DLD1 (cell line): Measurements from ENCODE around the gene TRIM17.

Experiments
- in situ Hi-C: cut with HindIII; loops from 2 replicates; pipeline ENCODE4 v1.10.0; 2017; ENCODE audit warnings: low sequenced_read_pairs

Gene TRIM17

DNA sequence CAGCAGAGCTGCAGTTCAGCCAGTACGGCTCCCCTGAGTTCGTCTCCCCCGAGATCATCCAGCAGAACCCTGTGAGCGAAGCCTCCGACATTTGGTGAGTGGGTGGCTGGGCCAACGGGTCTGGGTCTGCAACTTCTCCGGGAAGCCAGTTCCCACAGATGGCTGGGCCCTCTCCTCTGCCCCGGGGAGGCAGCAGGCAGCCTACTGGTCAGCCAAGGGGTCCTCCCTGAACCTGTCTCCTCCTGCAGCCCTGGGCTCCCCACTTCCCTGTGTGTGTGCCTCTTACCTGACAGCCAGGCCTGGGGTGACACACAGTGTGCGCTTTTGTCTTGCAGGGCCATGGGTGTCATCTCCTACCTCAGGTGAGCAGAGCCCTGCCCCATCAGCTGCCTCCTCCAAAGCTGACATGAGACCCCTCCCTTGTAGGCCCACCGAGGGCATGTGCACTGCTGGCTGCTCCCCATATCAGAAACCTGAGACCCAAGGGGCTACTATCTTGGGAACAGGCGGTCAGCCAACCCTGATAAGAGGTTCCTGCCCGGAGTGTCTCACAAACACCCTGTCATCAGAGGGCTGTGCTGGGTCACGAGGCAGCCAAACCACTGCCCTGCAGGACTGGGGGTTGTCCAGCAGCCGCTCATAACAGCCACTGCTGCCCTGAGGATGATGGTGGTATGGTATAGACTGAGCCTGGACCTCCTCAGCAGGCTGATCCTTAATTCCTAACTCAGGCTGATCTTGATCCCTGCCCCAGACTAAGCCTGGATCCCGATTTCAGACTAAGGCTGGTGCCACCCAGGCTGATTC lies 47.7 kb downstream of the TRIM17 start:
- in situ Hi-C loops: no loop called here

DNA sequence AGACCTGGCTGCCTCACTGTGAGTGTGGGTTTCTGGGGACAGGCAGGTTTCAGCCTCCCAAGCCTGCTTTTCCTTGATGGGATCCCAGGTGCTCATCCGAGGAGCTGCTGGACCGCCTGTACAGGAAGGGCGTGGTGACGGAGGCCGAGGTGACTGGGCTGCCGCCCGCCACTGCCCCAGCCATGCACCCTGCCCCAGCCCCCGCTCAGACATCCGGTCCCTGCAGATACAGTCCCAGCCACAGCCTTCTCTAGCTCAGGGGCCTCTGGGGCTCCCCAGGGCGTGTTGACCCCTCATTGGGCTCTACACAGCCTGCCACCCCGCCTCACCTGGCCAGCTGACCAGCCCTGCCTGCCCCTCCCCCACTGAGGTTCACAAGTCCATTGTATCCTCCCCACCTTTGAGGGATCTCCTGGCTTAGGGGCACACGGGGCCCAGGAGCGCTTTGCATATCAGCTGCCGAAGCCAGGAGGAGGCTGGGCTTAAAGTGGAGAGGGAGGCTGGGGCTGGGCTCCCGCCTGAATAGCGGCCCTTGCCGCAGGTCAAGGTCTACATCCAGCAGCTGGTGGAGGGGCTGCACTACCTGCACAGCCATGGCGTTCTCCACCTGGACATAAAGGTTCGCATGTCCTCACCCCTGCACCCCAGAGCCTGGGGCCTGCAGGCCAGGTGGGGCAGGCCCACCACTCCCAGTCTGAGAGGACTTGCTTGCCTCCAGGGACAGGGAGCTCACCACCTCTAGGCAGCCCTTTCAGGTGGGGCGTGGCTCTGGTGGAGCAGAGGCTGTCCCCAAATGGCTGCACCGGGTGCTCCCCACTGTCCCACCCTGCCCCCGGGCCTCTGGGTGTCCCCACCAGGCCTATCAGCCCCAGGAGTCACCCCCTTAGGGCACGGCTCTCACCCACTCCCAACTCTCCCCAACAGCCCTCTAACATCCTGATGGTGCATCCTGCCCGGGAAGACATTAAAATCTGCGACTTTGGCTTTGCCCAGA lies 48.6 kb downstream of the TRIM17 start:
- in situ Hi-C loops: no loop called here

DNA sequence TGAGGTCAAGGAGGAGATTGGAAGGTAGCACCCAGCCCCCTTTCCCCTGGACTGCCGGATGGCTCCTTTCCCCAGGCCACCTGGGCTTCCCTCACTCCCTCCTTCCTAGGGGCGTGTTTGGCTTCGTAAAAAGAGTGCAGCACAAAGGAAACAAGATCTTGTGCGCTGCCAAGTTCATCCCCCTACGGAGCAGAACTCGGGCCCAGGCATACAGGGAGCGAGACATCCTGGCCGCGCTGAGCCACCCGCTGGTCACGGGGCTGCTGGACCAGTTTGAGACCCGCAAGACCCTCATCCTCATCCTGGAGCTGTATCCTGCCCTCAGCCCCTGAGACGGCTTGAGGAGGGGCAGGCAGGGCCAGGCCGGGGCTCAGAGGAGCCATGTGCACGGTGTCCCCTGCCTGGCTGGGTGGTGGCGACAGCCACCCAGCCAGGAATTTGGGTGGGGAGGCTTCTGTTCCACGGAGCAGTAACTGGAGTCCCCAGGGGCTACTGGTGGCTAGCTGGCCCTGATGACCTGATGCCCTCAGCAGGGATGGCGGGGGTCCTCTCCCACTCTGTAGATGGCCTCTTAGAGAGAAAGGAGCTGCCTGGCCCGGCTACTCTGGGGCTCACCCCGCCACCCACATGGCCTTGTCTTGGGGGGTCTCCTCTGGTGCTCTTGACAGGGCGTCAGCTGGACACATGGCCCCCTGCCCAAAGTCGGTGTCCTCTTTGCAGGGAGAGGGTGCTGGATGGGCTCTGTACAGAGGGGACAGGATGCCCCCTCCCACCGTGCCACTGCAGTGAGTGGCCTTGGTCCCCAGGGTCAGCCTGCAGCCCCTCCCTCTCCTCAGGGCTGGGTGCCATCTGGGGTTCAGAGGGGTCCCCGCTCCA lies 49.6 kb downstream of the TRIM17 start:
- in situ Hi-C loops: no loop called here

DNA sequence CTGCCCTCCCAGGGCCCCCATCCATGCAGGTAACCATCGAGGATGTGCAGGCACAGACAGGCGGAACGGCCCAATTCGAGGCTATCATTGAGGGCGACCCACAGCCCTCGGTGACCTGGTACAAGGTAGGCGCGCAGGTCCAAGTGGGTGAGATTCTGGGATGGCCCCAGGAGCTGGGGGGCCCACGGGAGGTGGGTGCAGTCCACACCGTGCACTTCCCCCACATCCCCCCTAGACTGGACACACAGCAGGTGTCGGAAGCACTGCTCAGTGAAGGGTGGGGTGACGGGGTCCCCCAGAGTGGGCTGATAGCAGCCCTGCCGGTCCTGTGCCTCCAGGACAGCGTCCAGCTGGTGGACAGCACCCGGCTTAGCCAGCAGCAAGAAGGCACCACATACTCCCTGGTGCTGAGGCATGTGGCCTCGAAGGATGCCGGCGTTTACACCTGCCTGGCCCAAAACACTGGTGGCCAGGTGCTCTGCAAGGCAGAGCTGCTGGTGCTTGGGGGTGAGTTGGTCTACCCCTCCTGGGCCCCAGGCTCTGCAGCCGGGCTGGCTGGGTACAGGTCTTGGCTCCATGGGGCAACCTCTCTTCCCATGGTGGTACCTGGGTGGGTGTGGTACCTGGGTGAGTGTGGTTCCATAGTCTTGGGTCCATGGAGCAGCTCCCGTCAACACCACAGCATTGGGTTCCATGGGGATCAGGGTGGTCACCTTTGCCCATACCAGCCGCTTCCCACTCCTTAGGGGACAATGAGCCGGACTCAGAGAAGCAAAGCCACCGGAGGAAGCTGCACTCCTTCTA lies 50.4 kb downstream of the TRIM17 start:
- in situ Hi-C loops: no loop called here

DNA sequence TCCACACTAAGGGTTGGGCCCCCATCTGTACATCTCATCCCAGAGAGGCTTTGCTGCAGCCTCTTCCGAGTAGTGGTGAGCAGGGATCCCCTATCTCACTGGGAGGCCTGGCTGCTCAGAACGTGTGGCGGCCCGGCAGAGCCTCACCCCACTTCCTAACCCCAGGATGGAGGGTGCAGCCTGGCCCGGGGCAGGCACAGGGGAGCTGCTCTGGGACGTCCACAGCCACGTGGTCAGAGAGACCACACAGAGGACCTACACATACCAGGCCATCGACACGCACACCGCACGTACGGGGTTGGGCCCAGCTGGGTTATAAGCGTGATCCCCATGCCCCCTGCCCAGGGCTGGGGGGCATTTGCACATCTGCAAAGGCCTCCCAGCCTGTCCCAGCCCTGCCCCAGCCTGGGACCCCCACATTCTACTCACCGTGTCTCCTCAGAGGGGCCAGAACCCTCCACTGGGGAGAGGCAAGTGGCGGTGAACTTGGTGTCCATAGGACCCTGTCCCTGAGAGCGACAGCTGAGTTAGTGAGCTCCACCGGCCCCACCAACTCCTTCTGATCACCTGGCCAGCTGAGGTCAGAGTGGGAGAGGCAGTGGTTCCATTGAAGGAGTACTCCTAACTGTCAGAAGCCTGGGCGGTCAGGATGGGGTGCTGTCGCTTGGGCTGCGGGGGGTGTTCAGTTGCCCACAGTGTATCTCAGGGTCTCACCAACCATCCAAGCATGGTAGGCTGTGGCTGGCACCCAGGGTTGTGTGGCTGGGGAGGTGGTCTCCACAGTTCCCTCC lies 51.2 kb downstream of the TRIM17 start:
- in situ Hi-C loops: no loop called here

DNA sequence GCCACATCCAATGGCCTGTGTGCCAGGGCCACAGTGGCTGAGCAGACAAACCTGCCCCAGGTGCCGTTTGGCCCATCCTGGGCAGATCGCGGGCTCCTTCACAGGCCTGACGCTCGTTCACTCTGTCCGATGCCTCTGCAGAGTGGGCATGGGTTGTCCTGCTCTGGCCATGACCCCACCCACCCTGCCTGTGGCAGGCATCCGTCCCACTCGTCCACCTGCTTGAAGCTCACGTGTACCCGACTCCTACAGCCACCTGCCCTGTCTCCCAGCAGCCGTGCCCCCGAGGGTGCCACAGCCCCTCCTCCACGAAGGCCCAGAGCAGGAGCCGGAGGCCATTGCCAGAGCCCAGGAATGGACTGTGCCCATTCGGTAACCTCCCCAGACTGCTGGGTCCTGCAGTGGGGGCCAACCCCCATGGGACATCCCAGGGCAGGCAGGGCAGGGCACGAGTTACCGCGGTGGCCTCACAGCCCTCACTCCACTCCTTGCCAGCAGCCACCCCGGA lies 51.9 kb downstream of the TRIM17 start:
- in situ Hi-C loops: no loop called here

DNA sequence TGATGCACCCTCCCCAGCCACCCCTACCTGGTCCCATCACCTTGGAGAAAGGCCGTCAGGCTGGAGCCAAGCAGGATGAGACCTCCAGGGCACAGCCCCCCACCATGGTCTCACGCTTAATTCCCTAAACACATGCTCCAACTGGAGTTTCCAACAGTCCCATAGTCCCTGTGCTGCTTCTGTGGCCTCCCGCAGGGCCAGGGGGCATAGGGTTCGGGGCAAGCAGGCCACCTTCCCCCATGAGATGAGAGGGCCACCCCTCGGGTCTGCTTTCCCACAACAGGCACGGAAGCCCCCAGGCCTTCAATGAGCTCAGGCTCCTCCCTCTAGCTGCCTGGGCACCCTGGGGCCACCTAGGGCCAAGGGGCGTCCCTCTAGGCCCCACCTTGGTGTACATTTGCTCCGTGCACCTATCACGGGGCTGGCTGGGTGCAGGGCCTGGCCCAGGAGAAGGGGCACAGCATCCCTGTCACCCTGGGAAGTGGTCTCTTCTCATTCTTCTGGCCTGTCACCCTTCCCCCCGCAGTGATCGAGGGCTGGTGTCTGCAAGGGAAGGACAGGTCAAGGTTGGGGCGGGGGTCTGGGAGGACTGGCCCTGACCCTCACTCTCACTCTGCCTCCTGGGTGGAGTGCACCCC lies 52.5 kb downstream of the TRIM17 start:
- in situ Hi-C loops: no loop called here

DNA sequence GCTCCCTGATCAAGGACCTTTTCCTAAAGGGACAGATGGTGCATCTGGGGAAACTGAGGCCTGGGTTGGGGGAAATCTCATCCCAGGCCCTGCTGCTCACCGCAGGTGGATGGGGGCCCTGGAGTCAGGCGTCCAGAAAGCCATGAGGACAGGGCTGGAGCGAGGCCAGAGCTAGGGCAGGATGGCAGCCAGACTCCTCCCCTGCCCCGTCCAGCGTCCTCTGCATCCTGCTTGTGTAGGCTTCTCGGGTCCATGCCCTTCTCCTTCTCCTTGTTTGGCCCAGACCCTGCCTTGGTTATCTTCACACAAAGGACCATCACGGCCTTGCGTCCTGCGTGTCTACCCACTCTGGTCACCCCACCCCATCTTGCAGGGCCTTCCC lies 53.0 kb downstream of the TRIM17 start:
- in situ Hi-C loops: no loop called here

DNA sequence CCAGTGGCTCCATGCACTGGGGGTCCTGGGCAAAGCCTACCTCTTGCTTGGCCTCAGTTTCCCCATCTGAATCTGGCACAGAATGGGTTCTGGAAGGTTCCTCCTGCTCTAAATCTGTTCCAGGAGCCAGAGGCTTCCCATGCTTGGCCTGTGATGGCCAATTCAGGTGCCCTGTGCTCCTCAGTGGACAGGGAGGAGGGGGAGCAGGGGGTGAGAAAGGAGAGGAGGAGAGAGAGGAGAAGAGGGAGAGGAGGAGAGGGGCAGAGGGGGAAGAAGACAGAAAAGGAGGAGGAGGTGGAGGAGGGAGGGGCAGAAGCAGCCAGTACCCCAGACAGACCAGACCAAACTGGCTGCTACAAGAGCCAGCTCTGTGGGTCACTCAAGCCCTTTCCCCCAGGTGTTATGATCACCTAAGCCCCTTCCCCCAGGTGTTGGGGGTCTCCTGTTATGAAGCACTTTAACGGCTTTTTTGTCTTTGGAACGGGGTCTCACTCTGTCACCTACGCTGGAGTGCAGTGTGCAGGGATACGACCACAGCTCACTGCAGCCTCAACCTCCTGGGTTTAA lies 53.7 kb downstream of the TRIM17 start:
- in situ Hi-C loops: no loop called here

DNA sequence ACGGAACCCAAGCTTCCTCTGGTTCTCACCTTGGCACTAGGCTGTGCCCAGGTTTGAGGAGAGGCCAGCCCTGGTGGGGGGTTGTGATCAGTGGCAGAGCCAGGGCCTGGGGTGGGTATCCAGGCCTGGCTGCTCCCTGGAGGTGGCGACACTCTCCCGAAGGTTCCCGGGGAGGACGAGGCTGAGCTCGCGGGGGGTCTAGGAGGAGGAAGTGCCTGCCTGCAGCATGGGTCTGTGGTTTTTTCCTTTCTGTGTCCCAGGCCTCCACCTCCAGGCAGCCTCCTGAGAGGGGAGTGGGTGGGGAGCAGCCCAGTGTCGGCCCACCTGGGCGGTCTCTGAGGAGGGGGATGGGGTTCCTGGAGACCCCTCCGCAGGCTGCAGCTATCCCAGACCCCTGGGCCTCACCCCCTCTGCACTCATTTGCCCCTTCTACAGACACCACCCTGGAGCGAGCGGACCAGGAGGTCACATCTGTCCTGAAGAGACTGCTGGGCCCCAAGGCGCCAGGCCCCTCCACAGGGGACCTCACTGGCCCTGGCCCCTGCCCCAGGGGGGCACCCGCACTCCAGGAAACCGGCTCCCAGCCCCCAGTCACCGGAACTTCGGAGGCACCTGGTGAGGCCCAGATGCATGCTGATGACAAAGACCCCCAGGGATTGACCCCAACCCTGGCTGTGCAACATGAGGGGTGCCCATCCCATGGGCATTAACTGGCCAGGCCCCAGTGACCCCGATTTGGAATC lies 54.3 kb downstream of the TRIM17 start:
- in situ Hi-C loops: no loop called here

DNA sequence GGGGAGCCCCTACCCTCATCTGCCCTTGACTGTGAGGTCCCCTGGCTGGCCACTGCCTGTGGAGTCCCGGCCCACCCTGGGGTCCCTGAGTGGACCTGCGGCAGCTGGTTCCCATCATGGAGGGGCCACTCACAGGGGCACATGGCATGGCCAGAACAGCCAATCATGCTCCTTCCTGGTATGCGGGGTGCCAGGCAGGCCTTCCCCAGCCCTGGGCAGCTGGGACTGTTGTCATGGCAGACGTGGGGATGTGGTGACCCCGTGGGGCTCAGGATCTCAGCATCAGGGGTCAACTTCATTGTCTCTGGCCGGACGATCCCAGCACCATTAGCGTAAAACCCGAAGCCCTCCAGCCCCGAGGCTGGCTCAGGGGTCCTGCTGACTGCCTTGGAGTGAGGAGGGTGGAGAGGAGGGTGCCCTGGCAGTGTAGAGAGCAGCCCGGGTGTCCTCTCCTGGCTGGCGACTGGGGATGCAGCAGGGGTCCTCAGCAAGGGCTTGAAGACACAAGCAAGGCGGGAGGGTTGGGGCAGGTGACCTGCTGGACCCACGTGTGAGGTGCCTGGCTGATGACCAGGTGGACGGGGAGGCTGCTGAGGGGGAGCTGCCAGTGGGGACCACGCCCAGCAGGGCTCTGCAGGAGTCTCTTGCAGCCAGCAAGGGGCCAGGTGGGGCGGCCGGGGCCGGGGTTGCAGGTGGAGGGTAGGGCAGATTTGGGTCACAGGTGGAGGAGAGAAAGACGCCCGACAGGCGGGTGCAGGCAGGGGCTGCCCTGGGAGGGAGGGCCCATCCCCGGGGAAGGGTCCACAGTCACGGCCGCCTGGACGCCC lies 55.1 kb downstream of the TRIM17 start:
- in situ Hi-C loops: no loop called here

DNA sequence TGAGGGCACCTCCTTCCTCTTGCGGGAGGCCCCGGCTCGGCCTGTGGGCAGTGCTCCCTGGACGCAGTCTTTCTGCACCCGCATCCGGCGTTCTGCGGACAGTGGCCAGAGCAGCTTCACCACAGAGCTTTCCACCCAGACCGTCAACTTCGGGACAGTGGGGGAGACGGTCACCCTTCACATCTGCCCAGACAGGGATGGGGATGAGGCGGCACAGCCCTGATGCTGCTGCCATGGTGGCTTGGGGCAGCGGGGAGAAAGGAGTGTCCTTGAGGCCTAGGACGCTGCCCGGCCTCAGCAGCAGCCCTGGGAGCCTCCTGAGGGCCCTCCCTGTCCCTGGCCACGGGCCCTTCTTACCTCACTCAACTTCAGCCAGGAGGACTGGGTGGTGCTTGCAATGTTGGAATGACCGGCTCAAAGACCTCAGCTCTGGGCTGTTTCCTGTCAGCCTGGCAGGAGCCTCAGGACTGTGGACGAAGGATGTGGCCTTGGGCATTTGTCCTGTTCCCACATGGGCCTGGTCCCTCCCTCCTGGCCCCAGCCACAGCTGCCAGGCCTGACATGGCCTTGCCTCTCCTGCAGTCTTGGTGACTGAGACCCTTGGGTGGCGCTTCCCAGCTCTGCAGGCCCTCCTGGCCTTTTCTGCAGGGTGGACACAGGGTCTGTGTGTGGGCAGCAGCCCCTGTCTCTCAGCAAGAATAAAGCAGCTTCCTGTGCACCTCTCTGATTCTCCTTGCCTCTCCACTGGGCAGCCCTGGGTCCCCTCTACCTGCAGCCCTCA lies 55.9 kb downstream of the TRIM17 start:
- in situ Hi-C loops: no loop called here

DNA sequence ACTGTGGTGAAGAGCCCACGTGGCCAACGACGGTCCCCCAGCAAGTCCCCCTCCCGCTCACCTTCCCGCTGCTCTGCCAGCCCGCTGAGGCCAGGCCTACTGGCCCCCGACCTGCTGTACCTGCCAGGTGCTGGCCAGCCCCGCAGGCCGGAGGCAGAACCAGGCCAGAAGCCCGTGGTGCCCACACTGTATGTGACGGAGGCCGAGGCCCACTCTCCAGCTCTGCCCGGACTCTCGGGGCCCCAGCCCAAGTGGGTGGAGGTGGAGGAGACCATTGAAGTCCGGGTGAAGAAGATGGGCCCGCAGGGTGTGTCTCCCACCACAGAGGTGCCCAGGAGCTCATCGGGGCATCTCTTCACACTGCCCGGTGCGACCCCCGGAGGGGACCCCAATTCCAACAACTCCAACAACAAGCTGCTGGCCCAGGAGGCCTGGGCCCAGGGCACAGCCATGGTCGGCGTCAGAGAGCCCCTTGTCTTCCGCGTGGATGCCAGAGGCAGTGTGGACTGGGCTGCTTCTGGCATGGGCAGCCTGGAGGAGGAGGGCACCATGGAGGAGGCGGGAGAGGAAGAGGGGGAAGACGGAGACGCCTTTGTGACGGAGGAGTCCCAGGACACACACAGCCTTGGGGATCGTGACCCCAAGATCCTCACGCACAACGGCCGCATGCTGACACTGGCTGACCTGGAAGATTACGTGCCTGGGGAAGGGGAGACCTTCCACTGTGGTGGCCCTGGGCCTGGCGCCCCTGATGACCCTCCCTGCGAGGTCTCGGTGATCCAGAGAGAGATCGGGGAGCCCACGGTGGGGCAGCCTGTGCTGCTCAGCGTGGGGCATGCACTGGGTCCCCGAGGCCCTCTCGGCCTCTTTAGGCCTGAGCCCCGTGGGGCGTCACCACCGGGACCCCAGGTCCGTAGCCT lies 56.8 kb downstream of the TRIM17 start:
- in situ Hi-C loops: no loop called here

DNA sequence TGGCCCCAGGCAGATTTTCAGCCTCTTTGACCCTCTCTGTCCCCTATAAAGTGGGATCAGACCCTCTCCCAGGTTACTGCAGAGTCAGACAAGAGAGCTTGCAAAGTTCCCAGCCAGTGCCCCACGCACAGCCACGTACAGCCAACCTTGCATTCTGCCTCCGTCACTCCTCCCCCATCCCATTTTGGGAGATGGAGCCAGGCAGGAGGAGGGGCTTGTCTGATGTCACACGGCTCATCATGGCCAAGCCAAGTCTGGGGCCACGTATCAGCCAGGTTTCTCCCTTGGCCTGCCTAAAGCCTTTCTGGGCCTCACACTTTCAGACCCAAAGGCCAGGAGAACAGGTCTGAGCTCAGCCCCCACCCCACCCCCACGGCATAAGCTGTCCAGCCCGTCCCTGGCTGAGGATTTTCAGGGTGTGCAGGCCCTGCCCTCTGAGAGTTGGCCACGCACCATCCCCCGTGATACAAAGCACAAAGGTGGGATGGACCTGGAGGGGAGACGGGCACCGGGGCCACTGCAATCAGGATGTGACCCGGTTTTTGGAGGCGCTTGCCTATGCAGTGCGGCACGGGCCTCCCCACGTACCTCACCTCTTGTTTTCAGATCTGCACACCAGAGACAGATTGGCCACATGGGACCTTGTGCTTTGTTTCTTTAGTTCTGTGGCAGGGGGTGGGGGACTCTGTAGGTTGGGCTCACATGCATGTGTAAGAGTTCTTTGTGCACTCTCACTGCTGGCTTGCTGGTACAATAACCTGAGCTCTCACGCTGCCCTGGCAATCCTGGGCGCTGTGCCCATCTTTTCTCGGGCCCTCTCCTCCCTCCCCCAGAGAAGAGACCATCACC lies 57.7 kb downstream of the TRIM17 start:
- in situ Hi-C loops: no loop called here
